Eye (tissue), 1 donor: Measurements from ENCODE around the gene PTGR3.

Experiments used
- DNase-seq: peaks from one replicate; pipeline ENCODE4 v3.0.0-alpha.2; 2015

PTGR3 gene

GRCh38 chr18:75214766-75215510 is 6.0 kb upstream of the PTGR3 start:
- peak; percentile 68 for DNase-seq

DNA sequence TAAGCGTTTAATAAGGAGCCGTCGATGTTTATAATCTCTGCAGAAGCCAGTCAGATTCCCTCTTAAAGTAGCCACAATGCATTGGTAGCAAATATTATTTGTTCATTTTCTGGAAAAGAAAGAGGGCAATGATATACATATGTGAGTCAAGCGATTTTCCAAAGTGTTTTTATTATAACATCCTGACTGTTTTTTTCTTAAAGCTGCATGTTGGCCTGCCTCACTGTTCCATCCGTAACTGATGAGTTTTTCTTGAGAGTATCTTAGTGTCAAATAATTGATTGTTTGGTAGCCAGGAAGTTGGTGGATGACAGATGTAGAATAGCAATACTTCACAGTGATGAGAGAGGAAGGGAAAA is 5.4 kb upstream of the PTGR3 start:
- no peak for DNase-seq

- no peak for DNase-seq
Observed at GRCh38 chr18:75213611-75214331, 4.8 kb upstream of the PTGR3 start.

GRCh38 chr18:75212751-75213090 is 3.8 kb upstream of the PTGR3 start:
- DNase-seq, result no peak

GRCh38 chr18:75211953-75212750 is 3.2 kb upstream of the PTGR3 start:
- peak; percentile 75 for DNase-seq

DNA sequence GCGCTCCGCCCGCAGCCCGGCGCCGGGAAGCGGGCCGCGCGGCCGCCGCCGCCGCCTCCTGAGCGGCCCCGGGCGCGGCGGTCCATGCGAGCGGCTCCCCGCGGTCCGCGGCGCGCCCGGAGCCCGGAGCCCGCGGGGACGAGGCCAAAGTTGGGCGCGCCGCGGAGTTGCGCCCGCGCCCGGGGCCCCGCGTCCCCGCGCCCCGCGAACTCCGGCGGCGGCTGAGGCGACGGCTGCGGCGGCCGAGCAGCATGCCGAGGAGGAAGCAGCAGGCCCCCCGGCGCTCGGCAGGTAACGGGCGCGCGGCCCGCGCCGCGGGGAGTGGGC is 2.6 kb upstream of the PTGR3 start:
- no peak for DNase-seq

DNA sequence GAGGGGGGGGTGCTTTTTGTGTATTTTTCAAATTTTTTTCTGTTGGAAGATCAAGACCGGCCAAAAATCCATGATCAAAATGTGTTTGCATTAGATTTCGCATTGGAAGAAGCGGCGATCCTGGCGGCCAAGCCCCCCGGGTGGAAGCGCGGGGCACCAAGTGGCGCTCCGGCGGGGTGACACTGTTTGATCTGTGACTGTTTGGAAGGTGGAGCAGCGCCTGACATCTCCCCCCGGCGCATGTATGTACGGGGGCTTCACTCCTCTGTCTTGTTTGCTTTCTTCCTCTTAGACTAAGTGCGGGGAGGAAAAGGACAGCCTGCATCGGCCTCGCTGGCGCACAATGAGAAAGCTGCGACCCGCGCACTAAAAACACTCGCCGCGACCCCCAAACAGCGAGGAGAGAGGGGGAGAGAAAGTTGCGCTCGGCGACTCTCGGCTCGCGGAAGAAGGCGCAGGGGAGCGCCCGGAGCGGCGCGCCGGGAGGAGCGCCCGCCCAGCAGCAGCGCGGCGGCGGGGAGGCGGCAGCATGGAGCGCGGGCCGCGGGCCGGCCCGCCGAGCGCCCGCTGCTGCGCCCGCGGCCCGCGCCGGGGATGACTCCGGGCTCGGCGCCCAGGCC is 2.2 kb upstream of the PTGR3 start:
- peak; percentile 80 for DNase-seq

- DNase-seq, result peak; percentile 95
Observed at GRCh38 chr18:75210274-75211001, 1.5 kb upstream of the PTGR3 start, which contains the start of gene TSHZ1. TSHZ1 (plus strand) TSS chr18:75210797; CDS start chr18:75211877, 1,080 bp downstream.

DNA sequence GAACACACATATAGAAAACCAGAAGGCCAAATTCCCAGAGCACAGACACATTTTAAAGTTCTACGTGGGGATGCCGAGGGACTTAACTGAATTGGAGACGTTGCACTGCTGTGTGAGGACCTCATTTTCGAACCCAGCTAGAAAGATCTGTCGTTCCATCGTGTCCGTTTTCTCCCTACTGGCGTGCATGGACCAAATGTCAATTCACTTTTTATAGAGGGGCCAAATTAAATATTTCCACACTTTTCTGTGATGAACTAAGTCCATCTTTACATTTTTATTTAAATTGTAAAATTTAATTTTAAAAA is 966 bp upstream of the PTGR3 start:
- DNase-seq, result no peak

- DNase-seq, result no peak
Observed at GRCh38 chr18:75208836-75209128, 157 bp downstream of the PTGR3 start.

GRCh38 chr18:75208155-75208835 is 644 bp downstream of the PTGR3 start:
- peak; percentile 85 for DNase-seq

- DNase-seq, result peak; percentile 76
Observed at GRCh38 chr18:75207310-75208154, 1.4 kb downstream of the PTGR3 start.

GRCh38 chr18:75206452-75207309 is 2.3 kb downstream of the PTGR3 start:
- DNase-seq, result no peak

DNA sequence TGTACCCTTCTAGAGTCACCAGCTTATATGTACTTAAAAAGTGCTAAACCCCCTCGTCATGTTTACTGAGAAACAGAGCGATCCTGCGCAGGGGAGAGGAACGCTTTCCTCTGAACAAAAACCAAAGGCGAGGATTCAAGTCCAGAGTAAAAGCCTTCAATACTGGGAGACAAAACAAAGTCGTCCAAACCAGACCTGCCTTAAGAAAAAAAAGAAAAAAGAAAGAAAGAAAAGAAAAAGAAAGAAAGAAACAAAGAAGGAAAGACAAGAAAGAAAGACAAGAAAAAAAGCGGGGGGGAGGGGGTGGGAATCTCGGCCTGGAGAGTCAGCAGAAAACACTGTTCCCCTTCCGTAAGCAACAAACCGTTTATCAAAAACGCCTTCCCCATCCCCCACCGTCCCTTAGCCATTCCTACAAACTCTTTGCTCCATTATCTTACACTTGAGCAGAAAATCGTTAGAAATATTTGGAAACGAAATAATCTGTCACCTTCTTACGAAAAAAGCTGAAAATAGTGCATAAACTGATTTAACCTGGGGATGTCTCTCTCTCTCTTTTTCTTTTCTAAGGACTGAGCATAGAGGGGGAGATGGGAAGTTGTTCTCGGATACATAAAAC is 3.3 kb downstream of the PTGR3 start:
- DNase-seq, result peak; percentile 73

GRCh38 chr18:75204732-75205513 is 4.0 kb downstream of the PTGR3 start:
- DNase-seq, result peak; percentile 73

GRCh38 chr18:75204269-75204731 is 4.6 kb downstream of the PTGR3 start:
- peak; percentile 77 for DNase-seq

DNA sequence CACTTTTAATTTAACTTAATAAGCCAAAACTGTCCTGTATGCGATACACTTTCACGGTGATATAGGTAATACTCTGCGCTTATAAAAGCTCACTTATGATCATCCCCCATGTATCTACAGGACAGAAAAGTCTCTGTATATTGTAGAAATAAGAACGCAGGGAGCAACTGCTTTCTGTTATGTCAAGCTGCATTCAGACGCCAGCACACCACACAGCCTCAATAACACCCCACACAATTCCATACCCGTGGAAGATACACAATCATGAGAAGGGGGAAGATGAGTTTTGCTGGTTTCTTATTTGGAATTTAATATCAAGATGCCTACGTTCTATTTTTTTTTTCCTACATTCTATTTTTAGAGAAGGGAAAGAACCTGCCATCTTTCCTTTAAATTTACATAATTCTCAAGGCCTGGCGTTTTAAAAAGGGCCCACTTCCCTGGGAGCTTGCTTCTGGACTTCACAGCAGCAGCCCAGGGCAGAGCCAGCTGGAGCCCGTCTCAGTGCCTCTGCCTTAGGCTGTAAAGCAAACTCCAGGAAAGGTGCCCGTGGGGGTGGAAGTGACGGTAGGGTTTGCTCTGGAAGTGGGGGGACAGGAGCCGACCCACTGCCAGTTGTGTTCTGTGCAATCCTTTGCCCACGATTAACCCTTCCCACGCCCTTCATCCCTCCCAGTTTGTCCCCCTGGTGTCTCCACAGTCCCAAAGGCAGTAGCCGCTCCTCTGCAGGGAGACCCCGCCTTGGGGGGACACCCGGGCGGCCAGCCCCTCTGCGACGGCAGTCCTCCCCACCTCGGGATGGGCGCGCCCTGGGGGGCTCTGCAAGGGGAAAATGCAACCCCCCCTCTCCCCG is 5.3 kb downstream of the PTGR3 start:
- peak; percentile 65 for DNase-seq
